H7 (cell line): ENCODE measurements around the gene KLK13. TPM values are rescaled to one million over a fixed set of nuclear protein-coding genes. Genes with fewer than 3 reads are reported as not detected.
A peak's percentile ranks its signal among the peaks of the same experiment; 100 is the strongest.

Experiments
- DNase-seq: peaks from one replicate; pipeline ENCODE4 v3.0.0; 2012
- H3K27me3 ChIP-seq: 2 replicates; pipeline ENCODE4 v1.6.0; 2011; ENCODE audit warnings: mild to moderate bottlenecking, low read length; ENCODE audit not compliant: control insufficient read depth, insufficient read depth
- H3K36me3 ChIP-seq: replicated peaks from 2 replicates; pipeline ENCODE4 v1.5.1; 2011; ENCODE audit warnings: low read length; ENCODE audit not compliant: control insufficient read depth, insufficient read depth
- H3K4me3 ChIP-seq: 2 replicates; pipeline ENCODE4 v1.5.1; 2011; ENCODE audit warnings: low read depth, mild to moderate bottlenecking, control low read depth, low read length, moderate library complexity; ENCODE audit not compliant: insufficient read depth
- total RNA-seq: library from RNA; depleted of rRNA; stranded (reverse); fragments of >200 nt; shearing (Covaris generic); gene quantifications from 2 replicates; pipeline ENCODE4 v1.2.3, GENCODE V29; 2014

The KLK13 gene
- total RNA-seq, 1 experiment from 2014 or later: 2.0 TPM

DNA sequence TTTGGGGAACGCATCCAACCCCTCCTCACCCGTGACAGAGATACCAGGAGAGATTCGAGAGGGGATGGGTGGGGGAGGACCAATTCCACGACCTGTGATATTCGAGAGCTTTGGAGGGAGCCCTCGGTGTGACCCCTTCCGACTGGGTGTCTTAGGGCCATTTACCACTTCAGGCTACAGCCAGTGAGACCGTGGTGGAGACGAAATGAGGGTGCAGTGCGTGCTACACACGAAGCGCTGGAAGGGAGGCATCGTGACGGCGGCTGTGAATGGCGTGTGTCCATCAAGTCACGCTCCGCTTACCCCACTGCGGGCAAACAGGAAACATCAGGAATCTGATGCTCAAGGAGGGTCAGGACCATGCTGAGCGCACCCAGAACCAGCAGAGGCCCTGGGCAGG is 32.9 kb upstream of the KLK13 start:
- H3K27me3 ChIP-seq: no peaks in the 10 kb centered on the region
- H3K36me3 ChIP-seq: peaks cover 4% of the 10 kb centered on the region; the same call in 1 of the 2 replicates
- DNase-seq: no peak
- H3K4me3 ChIP-seq: no peak overlapping the region

DNA sequence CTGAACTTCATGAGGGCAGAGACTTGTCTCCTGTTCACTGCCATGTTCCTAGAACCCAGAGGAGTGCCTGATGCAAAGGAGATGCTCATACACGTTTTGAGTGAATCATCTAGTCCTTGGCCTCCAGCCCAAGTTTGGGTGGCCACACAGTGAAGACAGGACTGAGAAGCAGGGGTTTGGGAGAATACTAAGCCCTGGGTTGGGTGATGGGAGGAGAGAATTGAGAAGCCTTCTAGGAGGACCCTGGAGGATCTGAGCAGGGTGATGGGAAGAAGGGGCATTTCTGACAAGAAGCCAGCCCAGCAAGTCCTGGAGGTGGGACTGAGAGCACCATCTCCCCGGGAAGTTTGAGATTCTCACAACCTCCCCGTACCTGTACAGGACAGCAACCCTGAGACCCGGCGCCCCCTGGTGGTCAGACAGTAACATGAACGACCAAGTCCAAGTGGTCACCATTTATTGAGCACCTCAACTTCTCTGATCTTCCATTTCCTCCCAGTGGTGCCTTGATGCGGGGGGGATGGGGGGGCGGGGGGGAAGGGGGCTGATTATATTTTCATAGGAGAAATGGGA is 32.4 kb upstream of the KLK13 start:
- Histone ChIP-seq H3K36me3 (peaks cover 2% of the 10 kb centered on the region; the same call in 1 of the 2 replicates), H3K4me3 (no peak overlapping the region), H3K27me3 (no peaks in the 10 kb centered on the region)
- DNase-seq: peak; percentile 91

DNA sequence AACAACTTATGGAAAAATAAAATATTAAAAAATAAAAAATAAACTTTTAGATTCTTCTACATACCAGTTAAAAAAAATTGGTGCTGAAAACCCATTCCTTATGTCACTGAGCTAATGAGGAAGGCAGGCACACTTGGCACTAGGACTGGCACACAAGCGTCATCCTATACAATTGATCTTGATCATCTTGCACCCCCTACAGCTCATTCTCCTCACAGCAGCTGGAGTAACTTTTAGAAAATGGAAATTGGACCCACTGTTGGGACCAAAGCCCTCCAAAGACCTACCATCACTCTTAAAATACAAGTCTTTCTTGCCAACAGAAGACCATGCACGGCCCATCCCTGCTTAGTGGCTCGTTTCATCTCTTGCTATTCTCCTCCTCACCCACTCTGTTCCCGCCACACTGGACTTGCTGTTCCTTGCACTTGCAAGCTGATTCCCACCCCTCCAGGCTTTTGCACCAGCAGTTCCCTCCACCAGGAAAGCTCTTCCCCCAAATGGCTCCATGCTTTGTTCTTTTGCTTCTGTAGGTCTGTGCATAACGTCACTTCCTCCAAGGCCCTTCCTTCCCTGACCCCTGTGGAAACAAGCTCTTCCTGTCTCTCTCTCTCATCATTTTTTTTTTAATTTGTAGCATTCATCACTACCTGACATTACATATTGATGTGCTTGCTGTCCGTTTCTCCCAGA is 31.7 kb upstream of the KLK13 start:
- H3K4me3 ChIP-seq: no peak overlapping the region
- peak; percentile 67 for DNase-seq
- H3K36me3 ChIP-seq: 0 out of 2 replicates have a peak, but pooled peaks cover 1% of the 10 kb centered on the region
- H3K27me3 ChIP-seq: no peaks in the 10 kb centered on the region

DNA sequence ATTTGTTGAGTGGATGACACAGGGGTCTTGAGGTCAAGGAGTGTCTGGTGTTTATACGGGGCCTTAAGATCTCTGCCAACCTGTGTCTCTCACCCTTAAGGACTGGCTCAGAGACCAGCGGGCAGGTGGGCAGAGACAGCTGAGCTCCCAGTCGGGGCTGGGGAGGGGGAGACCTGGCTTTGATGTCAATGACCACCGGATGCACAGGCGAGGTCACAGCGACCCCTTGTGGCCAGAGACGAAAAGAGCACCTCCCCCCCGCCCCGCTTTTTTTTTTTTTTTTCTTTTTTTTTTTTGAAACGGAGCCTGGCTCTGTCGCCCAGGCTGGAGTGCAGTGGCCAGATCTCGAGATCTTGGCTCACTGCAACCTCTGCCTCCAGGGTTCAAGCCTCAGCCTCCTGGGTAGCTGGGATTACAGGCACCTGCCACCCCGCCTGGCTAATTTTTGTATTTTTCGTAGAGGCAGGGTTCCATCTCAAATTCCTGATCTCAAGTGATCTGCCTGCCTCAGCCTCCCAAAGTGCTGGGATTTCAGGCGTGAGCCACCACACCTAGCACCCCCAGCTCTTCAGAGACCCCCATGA is 29.9 kb upstream of the KLK13 start:
- DNase-seq: peak; percentile 95
- Histone ChIP-seq H3K4me3 (no peak overlapping the region), H3K27me3 (no peaks in the 10 kb centered on the region; the same call in 1 of the 2 replicates)

DNA sequence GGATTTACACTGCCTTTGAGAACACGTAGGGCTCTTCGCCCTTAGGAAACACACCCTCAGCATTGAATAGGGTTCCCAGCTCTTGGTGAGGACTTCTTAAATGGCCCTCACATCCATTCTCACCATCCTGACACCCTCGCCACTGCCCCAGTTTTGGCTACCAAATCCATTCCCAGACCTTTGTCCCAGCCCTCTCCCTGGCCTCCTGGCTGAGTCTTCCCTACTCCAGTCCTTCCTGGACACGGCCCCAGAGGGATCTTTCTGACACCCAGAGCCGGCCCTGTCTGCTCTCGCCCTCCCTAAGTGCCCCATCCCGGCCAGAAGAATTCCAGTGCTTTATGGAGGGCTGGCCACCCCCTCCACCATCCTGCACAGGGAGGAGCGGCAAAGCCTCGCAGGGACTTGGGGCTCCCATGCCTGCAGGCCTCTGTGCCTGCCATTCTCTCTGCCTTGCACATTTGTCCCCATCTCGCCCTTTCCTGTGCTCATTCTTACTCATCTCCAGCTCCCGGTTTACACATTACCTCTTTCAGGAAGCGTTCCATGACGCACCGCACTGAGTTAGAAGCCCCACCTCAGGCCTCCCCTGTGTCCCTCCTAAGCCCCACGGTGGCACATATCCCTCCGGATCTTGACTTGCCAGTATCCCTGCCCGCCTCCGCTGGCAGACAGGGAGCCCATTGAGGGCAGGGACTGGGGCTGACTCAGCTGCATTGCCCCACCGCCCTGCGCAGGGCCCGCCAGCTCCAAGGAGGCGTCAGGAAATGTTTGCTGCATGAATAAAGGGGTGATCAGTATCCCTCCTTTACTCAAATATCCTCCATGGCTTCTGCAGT is 28.8 kb upstream of the KLK13 start:
- H3K27me3 ChIP-seq: no peaks in the 10 kb centered on the region; the same call in 1 of the 2 replicates
- DNase-seq: peak; percentile 58
- H3K36me3 ChIP-seq: no peaks in the 10 kb centered on the region
- no peak overlapping the region for H3K4me3 ChIP-seq

More for the DNA sequence above, 29.9 kb upstream of the KLK13 start:
- H3K36me3 ChIP-seq: no peaks in the 10 kb centered on the region

DNA sequence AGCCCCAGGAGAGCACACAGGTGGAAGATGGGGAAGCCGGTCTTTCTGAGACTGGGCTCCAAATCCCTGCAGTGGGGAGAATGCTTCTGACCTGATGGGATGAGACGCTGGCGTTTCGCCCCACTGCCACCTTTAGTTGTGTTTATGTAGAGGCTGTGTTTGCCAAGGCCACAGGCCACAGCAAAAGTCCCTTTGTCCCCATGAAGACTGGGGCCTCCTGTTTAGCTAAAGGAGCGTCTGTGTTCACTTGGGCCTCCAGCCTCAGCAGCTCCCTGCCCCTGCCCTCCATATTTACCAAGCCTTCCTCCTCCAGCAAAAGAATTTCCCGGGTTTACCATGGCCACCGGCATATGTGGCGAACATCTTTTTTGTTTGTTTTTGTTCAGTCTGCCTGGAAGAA is 28.2 kb upstream of the KLK13 start:
- Histone ChIP-seq H3K4me3 (no peak overlapping the region), H3K27me3 (no peaks in the 10 kb centered on the region; the same call in 1 of the 2 replicates), H3K36me3 (no peaks in the 10 kb centered on the region)
- no peak for DNase-seq

DNA sequence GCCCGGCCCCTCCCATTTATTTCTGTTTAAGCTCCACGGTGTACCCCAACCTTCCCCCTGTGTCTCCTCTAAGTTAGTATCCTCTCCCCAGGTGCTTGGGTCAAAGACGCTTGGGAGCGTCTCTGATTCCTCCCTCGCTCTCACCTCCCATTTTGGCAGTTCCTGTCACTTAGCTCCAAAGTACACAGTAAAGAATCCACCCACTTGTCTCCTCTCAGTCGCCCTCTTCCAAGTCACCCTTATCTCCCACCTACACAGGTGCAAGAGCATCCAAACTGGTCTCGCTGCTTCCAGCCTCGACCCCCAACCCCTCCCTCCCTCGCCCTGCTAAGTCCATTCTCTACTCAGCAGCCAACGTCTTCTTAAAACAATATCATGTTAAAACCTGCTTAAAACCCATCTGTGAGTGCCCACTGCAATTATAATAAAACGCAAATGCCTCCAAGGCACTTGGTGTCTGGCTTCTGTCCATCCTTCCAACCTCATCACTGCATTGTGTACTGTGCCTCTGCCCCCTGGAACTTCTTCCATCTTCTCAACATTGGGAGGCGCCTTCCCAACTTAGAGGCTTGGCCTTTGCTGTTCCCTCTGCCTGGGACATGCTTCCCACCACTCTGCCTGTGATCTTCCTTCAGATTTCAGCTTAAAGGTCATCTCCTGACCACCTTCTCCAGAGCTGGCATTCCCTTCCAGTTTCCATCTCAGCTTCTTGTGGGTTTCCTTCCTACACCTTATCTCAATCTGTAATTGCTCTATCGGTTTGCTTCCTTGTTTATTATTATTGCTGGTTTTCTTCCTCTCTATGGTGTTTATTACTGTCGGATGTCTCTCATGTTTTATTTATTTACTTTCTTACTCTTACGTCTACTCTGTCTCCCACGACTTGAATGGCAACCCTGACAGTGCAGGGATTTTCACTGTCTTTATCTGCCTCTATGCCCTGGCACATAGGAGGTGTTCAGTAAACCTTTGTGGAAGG is 27.3 kb upstream of the KLK13 start:
- Histone ChIP-seq H3K4me3 (no peak overlapping the region), H3K27me3 (no peaks in the 10 kb centered on the region; the same call in 1 of the 2 replicates), H3K36me3 (no peaks in the 10 kb centered on the region)
- no peak for DNase-seq

DNA sequence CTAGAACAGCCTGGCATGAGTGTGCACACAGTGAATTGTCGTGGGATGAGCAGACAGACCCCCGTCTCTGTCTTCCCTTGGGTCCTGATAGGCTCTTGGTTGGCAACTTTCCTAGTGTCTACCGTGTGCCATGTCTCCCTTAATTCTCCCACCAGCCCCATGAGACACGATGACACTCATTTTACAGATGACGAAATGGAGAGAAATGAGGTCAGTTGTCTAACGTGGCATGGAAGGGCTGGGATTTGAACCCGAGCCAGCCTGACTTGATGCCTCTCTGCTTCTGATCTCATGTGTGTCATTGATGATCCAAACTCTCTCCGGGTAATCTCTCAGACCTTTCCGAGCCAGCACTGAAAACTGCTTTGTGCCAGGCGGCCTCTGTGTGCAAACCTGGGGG is 26.2 kb upstream of the KLK13 start:
- no peaks in the 10 kb centered on the region; the same call in 1 of the 2 replicates for H3K27me3 ChIP-seq
- peak; percentile 26 for DNase-seq
- no peaks in the 10 kb centered on the region for H3K36me3 ChIP-seq
- H3K4me3 ChIP-seq: no peak overlapping the region

DNA sequence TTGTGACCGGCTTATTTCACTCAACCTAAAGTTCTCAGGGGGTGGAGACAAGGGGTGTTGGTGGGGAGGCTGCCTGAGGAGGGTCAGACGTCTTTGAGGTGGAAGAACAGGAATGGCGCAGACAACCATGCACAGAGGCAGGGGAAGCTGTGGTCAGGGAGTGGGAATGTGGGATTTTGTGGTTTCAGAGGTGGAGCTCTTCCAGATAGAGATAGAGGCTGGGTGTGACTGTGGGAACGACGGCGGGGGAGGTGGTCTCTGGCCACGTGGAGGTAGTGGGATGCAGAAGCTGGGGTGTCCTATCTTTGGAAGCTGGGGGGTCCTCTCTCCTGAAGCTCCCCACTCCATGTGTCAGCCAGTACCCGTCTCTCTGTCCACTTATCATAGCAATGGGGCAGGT is 25.6 kb upstream of the KLK13 start:
- Histone ChIP-seq H3K36me3 (no peaks in the 10 kb centered on the region), H3K4me3 (no peak overlapping the region), H3K27me3 (no peaks in the 10 kb centered on the region; the same call in 1 of the 2 replicates)
- no peak for DNase-seq

DNA sequence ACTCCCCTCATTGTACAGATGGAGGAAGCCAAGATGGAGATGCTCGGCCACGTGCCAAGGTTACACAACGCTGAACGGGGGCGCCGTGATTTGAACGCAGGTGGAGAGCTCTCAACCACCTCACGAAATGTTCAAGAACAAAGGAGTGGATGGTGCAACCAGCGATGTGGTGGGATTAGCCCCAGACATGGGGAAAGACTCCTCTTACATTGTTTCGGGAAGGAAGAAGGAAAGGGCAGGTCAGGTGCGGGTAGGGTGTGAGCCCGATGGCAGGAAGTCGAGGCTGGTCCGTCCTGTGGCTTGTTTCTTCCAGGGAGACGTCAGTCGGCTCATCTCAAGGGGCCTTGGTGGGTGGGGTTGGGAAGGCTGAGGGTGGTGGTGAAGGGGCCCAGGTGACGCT is 24.9 kb upstream of the KLK13 start:
- H3K36me3 ChIP-seq: no peaks in the 10 kb centered on the region
- peak; percentile 29 for DNase-seq

DNA sequence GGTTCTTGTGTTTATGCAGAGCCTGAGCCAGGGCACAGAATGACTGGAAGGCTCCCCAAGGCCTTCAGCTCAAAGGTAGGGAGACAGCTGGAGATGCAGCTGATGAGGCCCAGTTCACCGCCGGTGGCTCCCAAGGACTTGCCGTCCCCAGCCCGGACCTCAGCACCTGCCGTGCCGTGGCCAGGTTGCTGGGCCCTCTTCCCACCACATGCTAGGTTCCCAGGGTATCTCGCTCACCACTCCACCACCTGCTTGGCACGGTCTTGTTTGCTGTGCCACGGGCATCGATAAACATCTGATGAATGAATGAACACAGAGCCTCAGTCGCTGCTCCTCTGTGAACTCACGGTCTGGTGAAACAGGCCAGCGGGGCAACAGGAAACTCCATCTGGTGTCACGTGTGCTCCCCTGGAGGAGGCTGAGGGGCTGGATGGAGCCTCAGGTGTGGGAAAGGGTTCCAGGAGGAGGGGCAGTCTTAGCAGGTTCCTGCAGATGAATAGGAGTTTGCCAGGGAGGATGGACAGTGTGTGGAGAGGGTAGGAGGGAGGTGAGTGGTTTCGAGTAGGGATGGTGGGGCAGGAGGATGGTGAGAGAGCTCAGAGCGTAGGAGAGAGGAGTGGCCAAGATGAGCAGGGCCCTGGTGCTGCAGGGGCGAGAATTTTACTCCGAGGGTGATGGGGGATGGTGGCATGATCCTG is 21.4 kb upstream of the KLK13 start:
- Histone ChIP-seq H3K36me3 (no peaks in the 10 kb centered on the region), H3K27me3 (no peaks in the 10 kb centered on the region; the same call in 1 of the 2 replicates), H3K4me3 (no peak overlapping the region)
- DNase-seq: peak; percentile 56

More for the DNA sequence above, 24.9 kb upstream of the KLK13 start:
- H3K27me3 ChIP-seq: no peaks in the 10 kb centered on the region; the same call in 1 of the 2 replicates
- H3K4me3 ChIP-seq: no peak overlapping the region

DNA sequence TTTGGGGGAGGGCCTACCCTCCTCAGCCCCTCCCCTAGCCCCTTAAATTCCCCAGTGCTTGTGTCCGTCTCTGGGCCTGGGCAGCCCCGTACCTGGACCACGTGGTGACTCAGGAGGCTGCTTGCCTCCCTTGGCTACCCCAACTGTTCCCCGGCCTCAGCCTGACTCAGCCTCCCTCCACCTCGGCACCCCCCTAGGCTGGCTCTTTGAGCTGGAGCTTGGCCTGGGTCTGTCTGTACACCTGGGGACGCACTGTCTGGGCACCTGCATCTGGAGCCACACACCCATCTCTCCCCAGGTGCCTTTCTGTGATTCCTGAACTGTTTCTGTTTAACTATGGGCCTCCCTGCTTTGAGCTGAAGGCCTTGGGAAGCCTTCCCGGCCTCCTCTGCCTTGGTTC is 19.6 kb upstream of the KLK13 start:
- H3K36me3 ChIP-seq: no peaks in the 10 kb centered on the region
- no peak overlapping the region for H3K4me3 ChIP-seq
- no peaks in the 10 kb centered on the region; the same call in 1 of the 2 replicates for H3K27me3 ChIP-seq
- DNase-seq: peak; percentile 42

DNA sequence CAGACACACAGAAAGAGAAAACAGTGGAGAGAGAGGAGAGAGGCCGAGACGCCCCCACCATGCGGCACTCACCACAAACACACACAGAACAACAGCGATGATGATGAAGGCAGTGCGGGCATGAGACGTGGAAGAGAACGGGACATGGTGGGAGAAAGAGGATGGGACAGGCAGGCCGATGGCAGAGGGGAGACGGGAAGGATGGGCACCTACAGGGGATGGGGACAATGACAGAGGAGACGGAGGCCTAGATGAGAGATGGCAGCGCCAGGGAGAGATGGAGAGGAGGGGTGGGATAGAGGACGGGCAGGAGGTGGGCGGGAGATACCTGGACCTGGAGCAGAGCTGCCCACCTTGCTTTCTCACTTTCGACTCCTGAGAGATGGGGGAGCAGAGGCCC is 18.9 kb upstream of the KLK13 start:
- peak; percentile 38 for DNase-seq
- H3K36me3 ChIP-seq: no peaks in the 10 kb centered on the region

More for the DNA sequence above, 18.9 kb upstream of the KLK13 start:
- no peaks in the 10 kb centered on the region; the same call in 1 of the 2 replicates for H3K27me3 ChIP-seq
- H3K4me3 ChIP-seq: no peak overlapping the region
